H1 (cell line): ENCODE measurements around the gene ZMYND12. TPM values are rescaled to one million over a fixed set of nuclear protein-coding genes. Genes with fewer than 3 reads are reported as not detected.

ENCODE experiments used
- CTCF ChIA-PET: fragments of 300-600 bp; sonication (Branson Sonifier 250); formaldehyde crosslinking; loops from one replicate; lab custom pipeline; 2021; ENCODE audit not compliant: partially characterized antibody; lab: Charles Lee
- POLR2A ChIA-PET: fragments of 300-600 bp; sonication (Branson Sonifier 250); formaldehyde crosslinking; loops from one replicate; lab custom pipeline; 2021; ENCODE audit warnings: inconsistent platforms; ENCODE audit not compliant: partially characterized antibody; lab: Charles Lee
- DNase-seq, 2 experiments: peaks; one replicate each; pipeline versions ENCODE4 v3.0.0 to v3.0.0-alpha.2; 2010 to 2022; ENCODE audit warnings: low spot score in 2 of 2, low read depth in 1 of 2, mixed read lengths in 1 of 2
- FAIRE-seq: peaks from 2 replicates; lab custom pipeline; 2011; peaks lifted over from hg19 to GRCh38; lab: Jason Lieb, UNC
- H2AFZ ChIP-seq: 2 replicates; pipeline ENCODE4 v1.8.1; 2012; ENCODE audit warnings: low read length, inconsistent platforms
- H2AK5ac ChIP-seq: 2 replicates; pipeline ENCODE4 v1.6.1; 2013; ENCODE audit warnings: low read depth, low read length
- H2BK120ac ChIP-seq: replicated peaks from 2 replicates; pipeline ENCODE3; 2013; ENCODE audit warnings: low read depth, low read length, inconsistent platforms
- H2BK12ac ChIP-seq: 2 replicates; pipeline ENCODE4 v1.6.1; 2013; ENCODE audit warnings: low read depth, low read length
- H2BK15ac ChIP-seq: 2 replicates; pipeline ENCODE4 v1.6.1; 2013; ENCODE audit warnings: low read length
- H2BK20ac ChIP-seq: 2 replicates; pipeline ENCODE4 v1.6.1; 2013; ENCODE audit warnings: low read length
- H2BK5ac ChIP-seq: 2 replicates; pipeline ENCODE4 v1.6.1; 2013; ENCODE audit warnings: low read depth, low read length
- H3K14ac ChIP-seq: 2 replicates; pipeline ENCODE4 v1.6.1; 2013; ENCODE audit warnings: inconsistent platforms; ENCODE audit not compliant: insufficient read length
- H3K18ac ChIP-seq: 2 replicates; pipeline ENCODE4 v1.6.1; 2013; ENCODE audit warnings: low read length; ENCODE audit errors: extremely low read depth
- H3K23ac ChIP-seq: 2 replicates; pipeline ENCODE4 v1.6.1; 2013; ENCODE audit warnings: inconsistent platforms; ENCODE audit not compliant: insufficient read length
- H3K23me2 ChIP-seq: 2 replicates; pipeline ENCODE4 v1.6.1; 2013; ENCODE audit warnings: low read depth, low read length
- H3K27ac ChIP-seq: 2 replicates; pipeline ENCODE4 v1.6.1; 2011; ENCODE audit warnings: low read depth, low read length, inconsistent platforms
- H3K27me3 ChIP-seq, 4 experiments: replicated peaks in 1 of 4; 1 replicate in 1 of 4; 2 replicates in 3 of 4; pipeline versions ENCODE4 v1.6.1 to v1.8.1; 2011 to 2013; ENCODE audit warnings: low read length in 3 of 4, mild to moderate bottlenecking in 3 of 4, inconsistent platforms in 2 of 4, mixed read lengths in 2 of 4, moderate library complexity in 1 of 4; ENCODE audit not compliant: control insufficient read depth in 3 of 4, insufficient read depth in 3 of 4; ENCODE audit errors: extremely low read depth in 1 of 4
- H3K36me3 ChIP-seq, 4 experiments: 2 replicates each; pipeline versions ENCODE4 v1.6.1 to v1.8.1; 2011 to 2013; ENCODE audit warnings: mild to moderate bottlenecking in 4 of 4, low read length in 3 of 4, moderate library complexity in 2 of 4, control low read depth in 1 of 4, inconsistent platforms in 1 of 4; ENCODE audit not compliant: insufficient read depth in 4 of 4, control insufficient read depth in 2 of 4
- H3K4ac ChIP-seq: replicated peaks from 2 replicates; pipeline ENCODE3; 2013; ENCODE audit warnings: low read length, low read depth, mixed read lengths, inconsistent platforms; ENCODE audit not compliant: insufficient read length
- H3K4me1 ChIP-seq, 4 experiments: replicated peaks in 1 of 4; 1 replicate in 1 of 4; 2 replicates in 3 of 4; pipeline versions ENCODE4 v1.6.1 to v1.8.1; 2011 to 2013; ENCODE audit warnings: low read length in 3 of 4, inconsistent platforms in 2 of 4, mixed read lengths in 1 of 4; ENCODE audit not compliant: insufficient read depth in 4 of 4, control insufficient read depth in 3 of 4
- H3K4me2 ChIP-seq, 2 experiments: 2 replicates each; pipeline versions ENCODE4 v1.6.1 to v1.8.1; 2011 to 2013; ENCODE audit warnings: low read depth in 2 of 2, low read length in 2 of 2, control low read depth in 1 of 2, inconsistent platforms in 1 of 2, mild to moderate bottlenecking in 1 of 2; ENCODE audit not compliant: insufficient read depth in 1 of 2
- H3K4me3 ChIP-seq, 4 experiments: fragments of 200-600, 300-600 bp in 1 of 4; sonication (generic), shearing (Covaris generic), sonication (Bioruptor Twin) in 1 of 4; 2 replicates each; pipeline versions ENCODE4 v1.5.1 to v1.8.1; 2011 to 2016; ENCODE audit warnings: low read length in 4 of 4, low read depth in 3 of 4, control low read depth in 2 of 4, inconsistent platforms in 2 of 4, mild to moderate bottlenecking in 2 of 4, mixed read lengths in 1 of 4, moderate library complexity in 1 of 4; ENCODE audit not compliant: insufficient read depth in 2 of 4; ENCODE audit errors: extremely low read depth in 1 of 4
- H3K56ac ChIP-seq: replicated peaks from 2 replicates; pipeline ENCODE3; 2013; ENCODE audit warnings: low read depth, mild to moderate bottlenecking, mixed read lengths, low read length, inconsistent platforms; ENCODE audit not compliant: insufficient read length
- H3K79me1 ChIP-seq: 2 replicates; pipeline ENCODE4 v1.6.1; 2013; ENCODE audit warnings: low read depth, low read length, control low read depth
- H3K79me2 ChIP-seq, 2 experiments: 2 replicates each; pipeline versions ENCODE4 v1.6.1 to v1.8.1; 2012 to 2013; ENCODE audit warnings: low read length in 2 of 2, mild to moderate bottlenecking in 2 of 2, inconsistent platforms in 1 of 2; ENCODE audit not compliant: insufficient read depth in 2 of 2, control insufficient read depth in 1 of 2
- H3K9ac ChIP-seq, 4 experiments: replicated peaks in 1 of 4; 1 replicate in 1 of 4; 2 replicates in 3 of 4; pipeline versions ENCODE4 v1.6.1 to v1.8.1; 2011 to 2013; ENCODE audit warnings: low read depth in 3 of 4, low read length in 3 of 4, control low read depth in 2 of 4, mild to moderate bottlenecking in 2 of 4, moderate library complexity in 2 of 4, inconsistent platforms in 1 of 4; ENCODE audit errors: extremely low read depth in 1 of 4
- H3K9me3 ChIP-seq, 2 experiments: 2 replicates each; pipeline versions ENCODE4 v1.6.1 to v1.8.1; 2012 to 2013; ENCODE audit warnings: mild to moderate bottlenecking in 2 of 2, moderate library complexity in 2 of 2, control low read depth in 1 of 2, inconsistent platforms in 1 of 2, low read depth in 1 of 2, low read length in 1 of 2, mixed read lengths in 1 of 2; ENCODE audit not compliant: insufficient read depth in 2 of 2
- H4K20me1 ChIP-seq, 2 experiments: replicated peaks in 1 of 2; 2 replicates each; pipeline versions ENCODE3 to v1.8.1; 2011 to 2013; ENCODE audit warnings: inconsistent platforms in 2 of 2, low read length in 2 of 2, mild to moderate bottlenecking in 1 of 2; ENCODE audit not compliant: insufficient read depth in 2 of 2, control insufficient read depth in 1 of 2
- H4K5ac ChIP-seq: 2 replicates; pipeline ENCODE4 v1.6.1; 2013; ENCODE audit warnings: low read length, low read depth, mixed read lengths, inconsistent platforms; ENCODE audit not compliant: insufficient read length
- H4K8ac ChIP-seq: 2 replicates; pipeline ENCODE4 v1.8.0; 2013; ENCODE audit warnings: mild to moderate bottlenecking, moderate library complexity, low read length, inconsistent platforms; ENCODE audit not compliant: insufficient read depth; ENCODE audit errors: extremely low read depth
- H4K91ac ChIP-seq: replicated peaks from 2 replicates; pipeline ENCODE3; 2013; ENCODE audit warnings: low read length, mixed read lengths, inconsistent platforms; ENCODE audit not compliant: insufficient read length
- CBX8 ChIP-seq: fragments of 300-800, 300-1000 bp; sonication (generic); IDR thresholded peaks from 2 replicates; pipeline ENCODE4 v1.7.1; 2016; ENCODE audit warnings: low read depth, low read length, borderline replicate concordance
- CHD1 ChIP-seq: IDR thresholded peaks from 2 replicates; pipeline ENCODE4 v1.6.1; 2012; ENCODE audit warnings: low read depth, low read length, improper control_type of control experiment
- EGR1 ChIP-seq: IDR thresholded peaks from 2 replicates; pipeline ENCODE4 v1.6.1; 2011; ENCODE audit warnings: low read depth, low read length, borderline replicate concordance
- EP300 ChIP-seq, 2 experiments: IDR thresholded peaks; 1 replicate in 1 of 2; 2 replicates in 1 of 2; pipeline ENCODE4 v1.6.1; 2011 to 2012; ENCODE audit warnings: low read depth in 2 of 2, low read length in 2 of 2, mild to moderate bottlenecking in 2 of 2, borderline replicate concordance in 1 of 2, inconsistent platforms in 1 of 2, moderate library complexity in 1 of 2
- EZH2 ChIP-seq: fragments of 200-600 bp; sonication (generic); IDR thresholded peaks from 2 replicates; pipeline ENCODE4 v1.7.1; 2012; ENCODE audit warnings: low read depth, mild to moderate bottlenecking, moderate library complexity, low read length, inconsistent platforms; ENCODE audit not compliant: severe bottlenecking
- PHF8 ChIP-seq: fragments of 200-600 bp; sonication (generic); conservative IDR thresholded peaks from 2 replicates; pipeline ENCODE4 v1.7.1; 2012; ENCODE audit warnings: low read depth, mild to moderate bottlenecking, inconsistent platforms, low read length, moderate library complexity
- RAD21 ChIP-seq, 2 experiments: IDR thresholded peaks in 1 of 2; conservative IDR thresholded peaks in 1 of 2; 2 replicates each; pipeline ENCODE4 v1.6.1; 2011; ENCODE audit warnings: low read depth in 2 of 2, low read length in 2 of 2, improper control_type of control experiment in 1 of 2, inconsistent platforms in 1 of 2, mild to moderate bottlenecking in 1 of 2, moderate library complexity in 1 of 2
- SP1 ChIP-seq: IDR thresholded peaks from 2 replicates; pipeline ENCODE4 v1.6.1; 2011; ENCODE audit warnings: low read depth, low read length
- SP2 ChIP-seq: IDR thresholded peaks from 2 replicates; pipeline ENCODE4 v1.6.1; 2012; ENCODE audit warnings: mild to moderate bottlenecking, low read length, inconsistent platforms
- SRF ChIP-seq: IDR thresholded peaks from 2 replicates; pipeline ENCODE4 v1.6.1; 2011; ENCODE audit warnings: mild to moderate bottlenecking, low read depth, low read length, moderate library complexity
- TCF12 ChIP-seq: IDR thresholded peaks from 2 replicates; pipeline ENCODE4 v1.6.1; 2011; ENCODE audit warnings: low read depth, mild to moderate bottlenecking, low read length
- USF2 ChIP-seq: IDR thresholded peaks from 2 replicates; pipeline ENCODE4 v1.6.1; 2011; ENCODE audit warnings: low read length, improper control_type of control experiment
- ZNF274 ChIP-seq: IDR thresholded peaks from 2 replicates; pipeline ENCODE4 v1.7.0; 2012; ENCODE audit warnings: low read length, borderline replicate concordance; ENCODE audit errors: extremely low read depth
- WGBS, 2 experiments: shearing (Covaris generic) in 1 of 2; methylation state at CpG; one replicate each; pipeline versions ENCODE4 v1.1.6 to v1.1.7; 2013 to 2015; ENCODE audit warnings: low lambda C conversion rate in 2 of 2, mixed read lengths in 2 of 2, inconsistent platforms in 1 of 2, low coverage in 1 of 2, missing lambda C conversion rate in 1 of 2; ENCODE audit not compliant: insufficient replicate concordance in 2 of 2, insufficient coverage in 1 of 2, insufficient read length in 1 of 2; ENCODE audit errors: extremely low coverage in 1 of 2, missing lambda C conversion rate in 1 of 2; 5-methylcytosine and 5-hydroxymethylcytosine counted together
- polyA plus RNA-seq, 7 experiments: library from polyadenylated mRNA; depleted of rRNA in 3 of 7; stranded (reverse) in 5 of 7; unstranded in 2 of 7; fragments of >200 nt in 5 of 7; fragments of 200-250 nt in 2 of 7; gene quantifications; 1 replicate in 5 of 7; 2 replicates in 1 of 7; 4 replicates in 1 of 7; pipeline versions ENCODE4 v1.2.1 to v1.2.3, GENCODE V29; 2011 to 2013; ENCODE audit warnings: missing spikeins in 2 of 7, mixed read lengths in 2 of 7
- total RNA-seq: library from RNA; stranded (reverse); fragmentation: NEBNext Ultra II Directional; extraction: Animal tissue kit (Norgen Biotek cat#: 25700); gene quantifications from 2 replicates; pipeline ENCODE4 v1.2.1, GENCODE V29; 2021

ZMYND12 gene
- total and polyA plus RNA-seq, 2 of the 8 experiments (the other 6 are each of a cell fraction or from before 2014, with no cell fraction given) = 0.62 TPM; not detected in 1

- FAIRE-seq (no peak), DNase-seq (no peak)
- peaks cover 0 to 2% (median 0%) of the 10 kb centered on the region in 4 experiments; a peak in 1 of 7 replicates for H3K4me1 ChIP-seq
These were observed 31.6 kb downstream of the ZMYND12 start for GRCh38 chr1:42424201-42424600.

More at GRCh38 chr1:42424201-42424600, 31.6 kb downstream of the ZMYND12 start:
- no peaks in the 10 kb centered on the region for H3K79me2 ChIP-seq
- no peak overlapping the region for H2BK12ac ChIP-seq
- no peaks in the 10 kb centered on the region for H3K27me3 ChIP-seq
- no peak overlapping the region for H3K27ac ChIP-seq
- H2BK120ac ChIP-seq = no peak overlapping the region
- H2BK15ac ChIP-seq = no peak overlapping the region
- H3K4ac ChIP-seq = no peak overlapping the region
- ChIA-PET CTCF (interaction anchor here (0.5 kb wide), 1 partner anchor 59 kb away, joined by 3 read pairs; no protein-coding TSS in a partner anchor), POLR2A (no interaction called here)
- no peak overlapping the region for H3K18ac ChIP-seq
- H4K8ac ChIP-seq = no peak overlapping the region
- H4K91ac ChIP-seq = no peak overlapping the region
- H2AK5ac ChIP-seq = no peak overlapping the region
- no peak overlapping the region for H3K14ac ChIP-seq
- H3K9me3 ChIP-seq = no peaks in the 10 kb centered on the region
- no peak overlapping the region for H3K56ac ChIP-seq
- TF ChIP-seq PHF8 = no peak
- no peak for TF ChIP-seq EGR1
- TF ChIP-seq CHD1 = no peak
- no peak for TF ChIP-seq EP300 (IDR thresholded peaks at IDR 0.05; ENCODE audit: borderline replicate concordance in 1 of 2, low read depth in 2 of 2, low read length in 2 of 2)
- no peak for TF ChIP-seq RAD21 (IDR thresholded peaks at IDR 0.05 in 1 of 2, conservative IDR thresholded peaks at IDR 0.05 in 1 of 2; ENCODE audit: low read depth in 2 of 2, low read length in 2 of 2)
- no peak for TF ChIP-seq EZH2
- TF ChIP-seq CBX8 = no peak
- no peak for TF ChIP-seq SRF
- TF ChIP-seq SP2 = no peak
- no peak for TF ChIP-seq SP1
- no peak for TF ChIP-seq ZNF274
- TF ChIP-seq TCF12 = no peak
- no peak for TF ChIP-seq USF2
- H4K5ac ChIP-seq = no peak overlapping the region
- no peak overlapping the region for H3K4me2 ChIP-seq
- no peak overlapping the region for H2AFZ ChIP-seq
- 87% methylated on average over 4 of the region's 4 CpGs; no CpG with 5 or more reads in 1 of the 2 experiments for WGBS, 2 experiments
- no peaks in the 10 kb centered on the region for H3K23me2 ChIP-seq
- no peaks in the 10 kb centered on the region for H4K20me1 ChIP-seq
- H3K23ac ChIP-seq = no peak overlapping the region
- no peaks in the 10 kb centered on the region for H3K79me1 ChIP-seq
- no peak overlapping the region for H3K4me3 ChIP-seq
- H3K36me3 ChIP-seq = no peaks in the 10 kb centered on the region
- H3K9ac ChIP-seq = no peak overlapping the region
- no peak overlapping the region for H2BK5ac ChIP-seq
- no peak overlapping the region for H2BK20ac ChIP-seq
